Testis (tissue), 2 donors: ENCODE results near the gene CCDC120.

Experiments used
- CTCF ChIP-seq, 3 experiments: fragments of 450-650 bp in 2 of 3; fragments of 200-600 bp in 1 of 3; sonication (generic) in 1 of 3; IDR thresholded peaks; one replicate each; pipeline ENCODE4 v1.5.1; 2016 to 2019; ENCODE audit warnings: antibody characterized with exemption in 3 of 3, mild to moderate bottlenecking in 2 of 3, moderate library complexity in 1 of 3
- POLR2A ChIP-seq: fragments of 450-650 bp; IDR thresholded peaks from one replicate; pipeline ENCODE4 v1.6.1; 2017; ENCODE audit warnings: antibody characterized with exemption, mild to moderate bottlenecking, moderate library complexity

GRCh38 chrX:49100704-49101628 lies 42.2 kb downstream of the CCDC120 start:
- TF ChIP-seq CTCF (IDR thresholded peaks at IDR 0.05) = no peak
- TF ChIP-seq POLR2A = no peak
